Activated naive CD4-positive, alpha-beta T cell treated with anti-CD3 and anti-CD28 coated beads, Interleukin-2, amount 50 U/mL, for 24 hours (primary cell): ENCODE data around the gene EDNRB.

ENCODE experiments used
- H3K27ac Mint-ChIP-seq: one replicate; pipeline ENCODE4 v1.8.0; 2021; ENCODE audit warnings: mild to moderate bottlenecking, mixed read lengths
- H3K27me3 Mint-ChIP-seq: one replicate; pipeline ENCODE4 v1.8.0; 2021; ENCODE audit warnings: mixed read lengths
- H3K36me3 Mint-ChIP-seq: one replicate; pipeline ENCODE4 v1.8.0; 2021; ENCODE audit warnings: mixed read lengths
- H3K4me1 Mint-ChIP-seq: one replicate; pipeline ENCODE4 v1.8.0; 2021; ENCODE audit warnings: mixed read lengths
- H3K4me3 Mint-ChIP-seq: one replicate; pipeline ENCODE4 v1.8.0; 2021; ENCODE audit warnings: mild to moderate bottlenecking, mixed read lengths
- H3K9me3 Mint-ChIP-seq: one replicate; pipeline ENCODE4 v1.8.0; 2021; ENCODE audit warnings: mixed read lengths

The EDNRB gene

DNA sequence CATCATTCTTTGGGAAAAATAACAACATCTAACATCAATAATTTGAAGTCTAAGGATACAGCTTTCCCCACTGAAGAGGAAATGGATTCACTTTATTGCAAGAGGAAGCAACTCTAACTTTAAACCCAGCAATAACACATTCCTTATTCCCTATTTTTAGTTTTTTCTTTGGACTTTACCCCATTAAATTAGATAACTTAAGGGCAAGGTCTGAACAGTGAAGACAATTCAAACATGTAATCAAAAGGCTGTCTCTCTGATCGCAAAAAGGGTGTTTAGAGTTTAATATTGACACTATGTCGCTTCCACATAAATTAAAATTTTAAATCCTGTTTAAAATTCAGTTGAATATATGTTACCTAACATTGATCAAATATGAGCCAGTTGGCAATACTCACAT, 10.1 kb downstream of the EDNRB start:
- Mint-ChIP-seq H3K36me3 (no peaks in the 10 kb centered on the region), H3K4me1 (no peaks in the 10 kb centered on the region), H3K9me3 (no peaks in the 10 kb centered on the region), H3K27me3 (peaks cover 2% of the 10 kb centered on the region), H3K4me3 (no peak overlapping the region), H3K27ac (no peak overlapping the region)

DNA sequence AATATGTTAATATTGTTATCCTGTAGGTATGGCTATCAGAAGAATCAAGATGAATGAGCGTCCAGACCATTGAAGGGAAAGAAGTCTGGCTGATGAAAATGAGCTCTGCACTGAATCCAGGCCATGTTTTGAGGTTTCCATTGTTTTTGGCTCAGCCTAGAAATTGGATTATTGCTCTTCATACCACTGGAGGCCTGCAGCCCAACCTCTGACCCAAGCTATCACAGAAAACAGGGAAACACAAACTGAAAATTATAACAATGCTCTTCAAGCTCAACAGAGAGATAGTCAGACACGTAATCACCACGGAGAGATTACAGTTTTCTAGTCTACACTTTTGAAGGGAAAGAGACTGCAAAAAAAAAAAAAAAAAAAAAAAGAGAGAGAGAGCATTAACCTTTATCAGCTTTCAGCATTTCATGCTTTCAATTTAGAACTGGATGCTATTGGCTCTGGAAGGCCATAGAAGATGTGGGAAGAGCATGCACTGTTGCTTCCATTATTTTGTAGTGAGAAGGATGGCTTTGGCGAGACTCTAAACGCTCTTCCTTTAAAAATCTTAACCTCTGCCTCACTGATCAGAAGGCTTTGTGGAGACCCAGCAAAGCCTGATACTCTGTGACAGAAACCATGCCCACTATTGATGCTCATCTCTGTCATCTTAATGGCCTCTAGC, 10.8 kb downstream of the EDNRB start:
- Mint-ChIP-seq H3K36me3 (no peaks in the 10 kb centered on the region), H3K27ac (no peak overlapping the region), H3K9me3 (no peaks in the 10 kb centered on the region), H3K4me1 (no peaks in the 10 kb centered on the region), H3K27me3 (peaks cover 2% of the 10 kb centered on the region), H3K4me3 (no peak overlapping the region)

DNA sequence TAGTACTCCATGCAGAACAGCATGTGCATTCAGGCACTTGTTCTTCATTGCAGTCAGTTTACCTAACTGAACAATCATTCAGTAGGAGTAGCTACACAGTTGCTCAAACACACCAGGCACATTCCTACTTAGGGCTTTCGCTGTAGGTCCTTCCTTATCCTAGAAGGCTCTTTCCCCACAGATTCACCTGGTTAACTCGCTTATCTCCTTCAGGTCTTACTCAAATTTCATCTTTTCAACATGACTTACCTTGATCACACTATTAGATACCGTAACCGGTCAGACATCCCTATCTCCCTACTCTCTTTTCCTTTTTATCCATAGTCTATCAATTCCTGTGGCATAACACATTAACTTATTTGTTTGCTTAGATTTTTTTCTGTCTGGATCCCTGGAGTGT, 14.6 kb downstream of the EDNRB start:
- Mint-ChIP-seq H3K36me3 (no peaks in the 10 kb centered on the region), H3K4me3 (no peak overlapping the region), H3K27ac (no peak overlapping the region), H3K9me3 (no peaks in the 10 kb centered on the region), H3K27me3 (peaks cover 2% of the 10 kb centered on the region), H3K4me1 (no peaks in the 10 kb centered on the region)

DNA sequence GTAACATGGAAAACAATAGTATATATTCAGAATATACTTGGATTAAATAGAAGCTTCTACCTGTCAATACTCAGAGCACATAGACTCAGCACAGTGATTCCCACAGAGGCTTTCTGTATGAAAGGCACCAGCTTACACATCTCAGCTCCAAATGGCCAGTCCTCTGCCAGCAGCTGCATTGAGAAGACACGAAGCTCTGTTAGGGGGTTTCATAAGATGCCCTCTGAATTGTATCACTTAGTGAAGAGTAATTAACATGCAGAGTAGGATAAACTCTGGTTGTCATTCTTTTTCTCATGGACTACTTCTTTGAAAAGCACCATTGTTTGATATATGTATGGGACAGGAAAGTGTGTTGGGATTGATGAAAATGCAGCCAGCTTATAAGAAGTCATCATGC, 15.2 kb downstream of the EDNRB start:
- Mint-ChIP-seq H3K36me3 (no peaks in the 10 kb centered on the region), H3K4me3 (no peak overlapping the region), H3K9me3 (no peaks in the 10 kb centered on the region), H3K27ac (no peak overlapping the region), H3K4me1 (no peaks in the 10 kb centered on the region), H3K27me3 (peaks cover 2% of the 10 kb centered on the region)

DNA sequence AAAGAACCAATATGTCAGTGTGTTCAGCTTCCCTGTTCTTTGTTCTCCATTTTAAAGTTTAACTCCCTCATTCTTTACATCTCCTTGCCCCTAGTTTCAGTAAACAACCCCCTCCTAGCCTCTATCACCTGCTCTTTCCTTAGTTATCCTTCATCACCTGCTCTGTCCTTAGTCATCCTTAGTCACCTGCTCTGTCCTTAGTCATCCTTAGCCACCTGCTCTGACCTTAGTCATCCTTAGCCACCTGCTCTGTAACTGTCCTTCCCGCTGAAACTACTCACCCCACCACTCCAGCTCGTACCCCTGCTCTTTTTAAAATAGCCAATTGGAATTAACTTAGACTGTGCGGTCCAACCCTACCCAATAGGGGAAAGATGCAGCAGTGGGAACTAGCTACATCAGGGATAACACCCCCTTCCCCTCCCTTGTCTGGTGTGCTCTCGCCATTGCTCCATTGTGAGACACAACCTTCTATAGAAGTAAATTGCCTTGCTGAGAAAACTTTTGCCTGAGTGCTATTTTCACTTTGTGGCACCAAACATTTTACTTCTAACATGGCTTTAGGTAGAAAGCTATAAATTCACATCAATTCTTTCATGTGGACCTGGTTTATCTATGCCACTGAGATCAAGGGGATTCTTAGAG, 16.2 kb downstream of the EDNRB start:
- Mint-ChIP-seq H3K9me3 (no peaks in the 10 kb centered on the region), H3K4me1 (no peaks in the 10 kb centered on the region), H3K27ac (no peak overlapping the region), H3K4me3 (no peak overlapping the region), H3K36me3 (no peaks in the 10 kb centered on the region), H3K27me3 (peaks cover 5% of the 10 kb centered on the region)

DNA sequence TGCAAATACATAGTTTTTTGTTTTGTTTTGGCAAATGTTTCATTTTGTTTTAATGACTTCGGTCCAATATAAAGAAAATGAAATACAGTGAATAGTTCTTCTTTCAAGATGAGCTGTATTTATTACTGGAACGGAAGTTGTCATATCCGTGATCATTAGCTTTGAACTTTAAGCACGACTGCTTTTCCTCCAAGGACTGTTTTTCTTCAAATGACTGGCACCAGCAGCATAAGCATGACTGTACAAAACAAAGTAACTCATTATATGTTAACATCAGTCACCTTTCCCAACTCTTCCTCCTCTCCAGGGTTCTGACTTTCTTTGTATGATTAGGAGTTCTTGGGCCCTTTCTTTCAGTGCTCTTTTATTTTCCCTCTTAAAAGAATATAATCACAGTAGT, 20.5 kb downstream of the EDNRB start:
- Mint-ChIP-seq H3K27me3 (peaks cover 4% of the 10 kb centered on the region), H3K36me3 (no peaks in the 10 kb centered on the region), H3K4me3 (no peak overlapping the region), H3K27ac (no peak overlapping the region), H3K9me3 (no peaks in the 10 kb centered on the region), H3K4me1 (no peaks in the 10 kb centered on the region)

DNA sequence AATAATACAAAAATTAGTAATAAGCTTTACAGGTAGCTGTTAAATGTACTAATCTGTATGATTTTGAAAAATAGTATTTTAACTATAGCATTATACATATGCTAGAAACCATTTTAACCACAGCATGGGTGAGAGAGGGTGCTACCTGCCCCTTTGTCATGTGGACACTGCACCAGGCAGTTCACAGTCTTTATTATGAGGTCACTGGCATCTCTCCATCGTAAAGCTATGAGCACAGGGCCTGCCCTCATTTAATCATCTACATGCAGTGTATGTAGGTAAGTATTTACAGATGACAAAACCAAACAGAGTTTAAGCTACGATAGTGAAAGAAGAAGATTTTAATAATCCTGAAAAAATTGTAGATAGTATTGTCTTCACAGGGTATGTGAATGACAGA, 21.7 kb downstream of the EDNRB start:
- no peak overlapping the region for H3K4me3 Mint-ChIP-seq
- no peaks in the 10 kb centered on the region for H3K36me3 Mint-ChIP-seq
- H3K27ac Mint-ChIP-seq = no peak overlapping the region
- H3K9me3 Mint-ChIP-seq = no peaks in the 10 kb centered on the region
- peaks cover 4% of the 10 kb centered on the region for H3K27me3 Mint-ChIP-seq
- no peaks in the 10 kb centered on the region for H3K4me1 Mint-ChIP-seq

DNA sequence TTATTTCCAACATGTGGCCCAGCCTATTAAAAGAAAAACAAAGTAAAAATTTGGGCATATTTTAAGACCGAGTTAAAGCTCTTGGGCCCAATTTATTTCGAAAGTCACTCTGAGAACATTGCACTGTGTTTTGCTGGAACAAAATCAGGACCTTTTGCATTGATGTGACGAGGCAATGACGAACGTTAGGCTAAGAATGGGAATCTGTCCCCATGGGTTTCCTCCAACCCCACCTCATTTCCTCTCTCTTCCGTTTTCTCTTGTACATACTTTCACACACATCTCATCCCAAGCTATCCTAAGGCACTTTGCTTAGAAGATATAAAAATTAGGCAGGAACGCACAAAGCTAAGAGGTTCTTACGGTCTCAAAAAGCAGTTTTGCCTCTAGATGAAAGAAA, 22.1 kb downstream of the EDNRB start:
- H3K36me3 Mint-ChIP-seq = no peaks in the 10 kb centered on the region
- no peak overlapping the region for H3K27ac Mint-ChIP-seq
- H3K9me3 Mint-ChIP-seq = no peaks in the 10 kb centered on the region
- no peak overlapping the region for H3K4me3 Mint-ChIP-seq
- H3K4me1 Mint-ChIP-seq = no peaks in the 10 kb centered on the region
- H3K27me3 Mint-ChIP-seq = peaks cover 4% of the 10 kb centered on the region

DNA sequence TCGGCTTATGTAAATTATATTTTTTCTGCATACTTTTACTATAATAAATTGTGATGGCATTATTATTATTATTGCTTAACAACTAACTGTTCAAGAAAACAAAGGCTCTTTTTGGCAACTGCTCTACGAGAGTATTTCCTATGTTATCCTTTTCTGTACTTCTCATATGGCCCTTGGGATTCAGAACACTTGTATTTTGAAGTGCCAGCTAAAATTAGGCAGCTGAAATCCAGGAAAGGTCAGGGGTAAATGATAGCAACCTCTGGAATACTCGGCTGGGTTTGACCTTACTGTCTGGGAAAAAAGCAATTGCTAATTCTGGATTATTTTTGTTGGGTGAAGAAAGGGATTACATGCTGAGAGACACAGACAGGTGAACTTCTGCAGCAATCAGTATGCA, 23.9 kb downstream of the EDNRB start:
- Mint-ChIP-seq H3K27me3 (peaks cover 4% of the 10 kb centered on the region), H3K4me3 (no peak overlapping the region), H3K4me1 (no peaks in the 10 kb centered on the region), H3K36me3 (no peaks in the 10 kb centered on the region), H3K9me3 (no peaks in the 10 kb centered on the region), H3K27ac (no peak overlapping the region)

DNA sequence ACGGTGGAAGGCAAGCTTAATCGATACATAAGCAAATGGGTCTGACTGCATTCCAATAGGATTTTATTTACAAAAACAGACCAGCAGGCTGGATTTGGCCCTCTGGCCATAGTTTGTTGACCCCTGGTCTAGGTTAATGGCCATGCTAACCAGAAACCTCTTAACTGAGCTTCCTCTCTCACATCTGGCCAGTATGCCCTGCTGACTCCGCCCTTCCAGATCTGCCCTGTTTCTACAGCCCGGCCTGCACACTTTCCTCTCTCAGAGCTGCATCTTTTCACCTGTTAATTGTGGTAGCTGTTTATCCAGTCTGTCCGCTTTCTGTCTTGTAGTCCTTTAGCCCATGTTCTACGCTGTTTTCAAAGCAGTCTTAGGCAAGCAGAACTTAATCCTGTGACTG, 25.6 kb downstream of the EDNRB start:
- peaks cover 3% of the 10 kb centered on the region for H3K27me3 Mint-ChIP-seq

DNA sequence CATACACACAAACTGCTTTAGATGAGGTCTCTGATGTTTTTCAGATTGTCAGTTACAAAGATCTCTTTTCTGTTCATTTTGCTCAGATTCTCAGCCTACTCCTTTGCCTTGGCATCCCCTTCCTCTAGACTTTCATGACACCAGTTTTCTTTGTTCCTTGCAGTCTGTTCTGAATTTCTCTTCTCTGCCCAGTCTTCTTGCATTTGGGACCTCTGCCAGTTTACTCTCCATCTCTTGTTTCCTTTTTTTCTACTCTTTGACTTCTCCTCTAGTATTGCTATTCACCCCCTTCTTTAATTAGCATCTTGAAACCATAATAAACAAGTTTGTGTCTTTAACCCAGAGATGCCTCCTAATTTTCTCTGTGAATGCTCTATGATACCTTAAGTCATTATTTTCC, 26.1 kb downstream of the EDNRB start:
- H3K4me1 Mint-ChIP-seq = no peaks in the 10 kb centered on the region
- no peaks in the 10 kb centered on the region for H3K36me3 Mint-ChIP-seq
- H3K9me3 Mint-ChIP-seq = no peaks in the 10 kb centered on the region
- no peak overlapping the region for H3K4me3 Mint-ChIP-seq
- H3K27ac Mint-ChIP-seq = no peak overlapping the region
- H3K27me3 Mint-ChIP-seq = peaks cover 3% of the 10 kb centered on the region

More for the DNA sequence above, 25.6 kb downstream of the EDNRB start:
- no peaks in the 10 kb centered on the region for H3K36me3 Mint-ChIP-seq
- H3K4me1 Mint-ChIP-seq = no peaks in the 10 kb centered on the region
- H3K4me3 Mint-ChIP-seq = no peak overlapping the region
- no peak overlapping the region for H3K27ac Mint-ChIP-seq
- H3K9me3 Mint-ChIP-seq = no peaks in the 10 kb centered on the region

DNA sequence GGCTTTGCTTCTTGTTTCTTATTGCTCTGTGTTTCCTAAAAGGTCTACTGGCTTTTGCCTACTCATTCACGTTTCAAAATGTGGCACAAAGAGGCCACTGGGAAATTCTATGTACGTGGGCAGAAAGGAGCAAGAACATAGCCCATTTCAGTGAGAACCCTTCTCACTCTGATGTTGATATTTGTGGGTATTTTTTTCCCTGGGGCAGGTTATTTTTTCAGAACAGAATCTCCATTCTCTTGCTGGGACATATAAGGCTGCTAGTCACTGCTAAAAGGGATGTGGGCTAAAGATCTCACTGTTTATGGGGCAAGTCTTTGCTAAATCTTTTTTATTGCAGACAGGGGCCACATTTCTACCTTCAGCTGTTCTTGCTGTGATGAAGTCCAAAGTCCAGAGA, 27.1 kb downstream of the EDNRB start:
- H3K27me3 Mint-ChIP-seq = peaks cover 3% of the 10 kb centered on the region
- H3K4me1 Mint-ChIP-seq = no peaks in the 10 kb centered on the region
- H3K36me3 Mint-ChIP-seq = no peaks in the 10 kb centered on the region
- no peaks in the 10 kb centered on the region for H3K9me3 Mint-ChIP-seq
- H3K4me3 Mint-ChIP-seq = no peak overlapping the region
- no peak overlapping the region for H3K27ac Mint-ChIP-seq

DNA sequence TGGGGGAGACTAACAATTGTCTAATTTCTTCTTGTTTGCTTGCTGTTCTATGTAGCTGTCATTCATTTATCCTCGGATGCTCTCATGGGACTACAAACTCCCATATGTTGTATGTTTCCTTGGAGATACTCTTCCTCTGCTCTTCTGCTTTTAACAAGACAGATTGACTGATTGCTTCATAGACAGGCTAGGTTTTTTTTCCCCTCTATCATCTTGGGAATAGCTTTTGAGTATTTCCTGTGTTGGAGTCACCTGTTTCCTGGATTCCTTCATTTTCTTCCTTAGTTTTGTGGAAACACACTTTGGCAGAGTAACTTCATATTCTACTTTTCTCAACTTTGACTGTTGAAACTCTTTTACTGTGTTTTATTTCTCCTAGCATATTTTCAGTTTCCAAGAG, 27.6 kb downstream of the EDNRB start:
- Mint-ChIP-seq H3K9me3 (no peaks in the 10 kb centered on the region), H3K4me1 (no peaks in the 10 kb centered on the region), H3K27me3 (peaks cover 6% of the 10 kb centered on the region), H3K36me3 (no peaks in the 10 kb centered on the region), H3K4me3 (no peak overlapping the region), H3K27ac (no peak overlapping the region)

DNA sequence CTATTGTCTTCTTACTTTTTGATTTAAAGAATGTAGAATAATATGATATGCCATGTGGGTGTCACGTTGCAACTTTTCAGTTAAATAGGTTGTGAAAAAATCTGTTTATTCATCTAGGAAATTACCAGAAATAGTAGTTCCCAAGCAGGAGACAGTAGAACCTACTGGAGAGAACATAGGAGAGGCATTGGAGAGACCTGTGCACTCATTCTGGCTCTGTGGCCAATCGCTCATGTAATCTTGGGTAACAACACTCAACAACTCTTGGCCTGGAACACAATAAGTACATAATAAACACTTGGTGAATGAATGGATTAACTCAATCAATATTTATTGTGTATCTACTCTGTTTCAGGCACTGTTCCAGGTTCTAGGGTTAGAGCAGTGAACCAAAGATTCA, 35.3 kb downstream of the EDNRB start:
- Mint-ChIP-seq H3K4me1 (no peaks in the 10 kb centered on the region), H3K9me3 (no peaks in the 10 kb centered on the region), H3K36me3 (no peaks in the 10 kb centered on the region), H3K27me3 (peaks cover 6% of the 10 kb centered on the region), H3K4me3 (no peak overlapping the region), H3K27ac (no peak overlapping the region)

DNA sequence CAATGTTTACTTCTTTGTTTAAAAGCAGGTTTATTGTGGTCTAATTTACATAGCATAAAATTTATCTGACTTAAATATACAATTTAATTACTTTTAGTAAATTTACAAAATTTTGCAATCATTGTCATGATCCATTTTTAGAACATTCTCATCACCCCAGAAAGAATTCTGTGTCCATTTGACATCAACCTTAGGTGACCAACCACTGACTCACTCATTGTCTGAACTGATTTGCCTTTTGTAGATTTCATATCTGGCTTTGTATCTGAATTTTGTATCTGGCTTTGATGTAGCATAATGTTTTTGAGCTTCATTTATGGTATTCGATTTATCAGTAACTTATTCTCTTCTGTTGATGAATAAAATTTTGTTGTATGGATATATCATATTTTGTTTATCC, 40.4 kb downstream of the EDNRB start:
- no peak overlapping the region for H3K4me3 Mint-ChIP-seq
- no peak overlapping the region for H3K27ac Mint-ChIP-seq
- H3K27me3 Mint-ChIP-seq = peaks cover 5% of the 10 kb centered on the region
- H3K36me3 Mint-ChIP-seq = no peaks in the 10 kb centered on the region
- H3K4me1 Mint-ChIP-seq = no peaks in the 10 kb centered on the region
- no peaks in the 10 kb centered on the region for H3K9me3 Mint-ChIP-seq

DNA sequence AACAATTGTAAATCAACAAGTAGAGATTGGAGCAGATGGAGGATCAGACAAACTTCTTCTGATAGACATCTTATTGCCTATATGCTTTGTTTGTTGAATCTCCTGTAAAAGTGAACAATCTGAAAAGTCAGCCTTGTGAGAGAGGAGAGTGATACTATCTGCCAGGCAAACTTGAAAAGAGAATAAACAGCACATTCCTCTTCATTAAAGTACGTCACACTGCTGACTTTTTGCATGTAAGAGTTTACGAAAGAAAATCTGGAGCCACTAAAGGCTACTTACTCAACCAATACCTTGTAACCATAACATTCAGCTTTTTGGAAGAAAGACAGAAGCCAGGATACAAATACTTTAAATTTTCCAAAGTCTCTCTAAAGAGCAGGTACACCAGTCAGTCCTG, 42.5 kb downstream of the EDNRB start:
- H3K27ac Mint-ChIP-seq = no peak overlapping the region
- no peaks in the 10 kb centered on the region for H3K9me3 Mint-ChIP-seq
- peaks cover 7% of the 10 kb centered on the region for H3K27me3 Mint-ChIP-seq
- H3K4me3 Mint-ChIP-seq = no peak overlapping the region
- H3K36me3 Mint-ChIP-seq = no peaks in the 10 kb centered on the region
- H3K4me1 Mint-ChIP-seq = no peaks in the 10 kb centered on the region

DNA sequence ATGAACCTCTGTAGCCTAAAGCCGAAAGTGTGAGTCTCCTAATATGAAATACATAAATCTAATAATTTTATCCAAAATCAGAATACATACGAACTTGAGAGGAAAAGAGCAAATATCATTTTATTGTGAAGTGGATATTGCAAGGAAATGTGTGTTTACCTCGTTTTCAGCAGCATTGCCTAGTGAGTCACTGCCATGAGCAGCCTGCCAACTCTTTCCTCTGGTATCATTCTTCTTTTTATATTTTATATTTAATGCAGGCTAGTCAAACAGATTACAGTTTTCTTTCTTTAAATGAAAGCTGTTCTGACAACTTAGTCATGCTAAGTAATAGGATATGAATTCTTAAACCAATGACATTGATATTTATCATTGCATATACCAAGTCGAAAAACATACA, 44.2 kb downstream of the EDNRB start:
- Mint-ChIP-seq H3K36me3 (no peaks in the 10 kb centered on the region), H3K4me1 (no peaks in the 10 kb centered on the region), H3K4me3 (no peak overlapping the region), H3K27me3 (peaks cover 7% of the 10 kb centered on the region), H3K27ac (no peak overlapping the region), H3K9me3 (peaks cover 6% of the 10 kb centered on the region)
